PC-3 (cell line): ENCODE measurements around the gene ARSG.

Source experiments
- EZH2 ChIP-seq: fragments of 300-600 bp; sonication (generic); IDR thresholded peaks from one replicate; pipeline ENCODE4 v1.6.1; 2017; ENCODE audit warnings: antibody characterized with exemption, mild to moderate bottlenecking, low read length; ENCODE audit not compliant: unreplicated experiment
- TF ChIP-seq, protein P1 (sequence below): fragments of 300-600 bp; sonication (generic); conservative IDR thresholded peaks from 2 replicates; pipeline ENCODE4 v1.5.1; 2017; ENCODE audit warnings: antibody characterized with exemption, low read depth, mild to moderate bottlenecking, low read length

DNA sequence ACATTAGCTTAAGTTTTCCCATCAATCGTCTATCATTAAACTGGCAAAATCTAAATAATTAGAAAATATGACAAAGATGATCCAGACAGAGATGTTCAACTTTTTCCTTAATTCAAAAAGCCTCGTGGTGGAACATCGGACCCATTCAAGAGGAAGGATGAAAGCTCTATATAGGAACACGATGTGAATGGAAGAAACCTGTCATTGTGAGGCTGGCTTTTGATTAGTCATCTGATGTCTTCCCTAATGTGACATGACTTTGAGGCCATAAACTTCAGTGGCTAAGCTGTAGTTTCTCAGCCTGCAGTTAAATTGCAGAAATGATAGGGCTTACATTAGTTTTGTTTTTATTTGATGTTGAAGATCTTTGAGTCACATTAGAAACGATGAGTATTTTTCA, 42.4 kb upstream of the ARSG start:
- TF ChIP-seq, protein P1, sequence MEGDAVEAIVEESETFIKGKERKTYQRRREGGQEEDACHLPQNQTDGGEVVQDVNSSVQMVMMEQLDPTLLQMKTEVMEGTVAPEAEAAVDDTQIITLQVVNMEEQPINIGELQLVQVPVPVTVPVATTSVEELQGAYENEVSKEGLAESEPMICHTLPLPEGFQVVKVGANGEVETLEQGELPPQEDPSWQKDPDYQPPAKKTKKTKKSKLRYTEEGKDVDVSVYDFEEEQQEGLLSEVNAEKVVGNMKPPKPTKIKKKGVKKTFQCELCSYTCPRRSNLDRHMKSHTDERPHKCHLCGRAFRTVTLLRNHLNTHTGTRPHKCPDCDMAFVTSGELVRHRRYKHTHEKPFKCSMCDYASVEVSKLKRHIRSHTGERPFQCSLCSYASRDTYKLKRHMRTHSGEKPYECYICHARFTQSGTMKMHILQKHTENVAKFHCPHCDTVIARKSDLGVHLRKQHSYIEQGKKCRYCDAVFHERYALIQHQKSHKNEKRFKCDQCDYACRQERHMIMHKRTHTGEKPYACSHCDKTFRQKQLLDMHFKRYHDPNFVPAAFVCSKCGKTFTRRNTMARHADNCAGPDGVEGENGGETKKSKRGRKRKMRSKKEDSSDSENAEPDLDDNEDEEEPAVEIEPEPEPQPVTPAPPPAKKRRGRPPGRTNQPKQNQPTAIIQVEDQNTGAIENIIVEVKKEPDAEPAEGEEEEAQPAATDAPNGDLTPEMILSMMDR, result no peak
- no peak for TF ChIP-seq EZH2
